Right renal pelvis (tissue), 4 donors: ENCODE results near the gene RHBDL1. TPM values are rescaled to one million over a fixed set of nuclear protein-coding genes. Genes with fewer than 3 reads are reported as not detected.

Experiments
- DNase-seq, 4 donors: peaks; one replicate each; pipeline ENCODE4 v3.0.0-alpha.2; 2013; ENCODE audit warnings: low read depth in 4 of 4, low spot score in 3 of 4, missing footprints in 1 of 4
- polyA plus RNA-seq, 4 donors: library from polyadenylated mRNA; unstranded; fragments of 120-200 nt; gene quantifications; one replicate each; pipeline ENCODE4 v1.2.1, GENCODE V29; 2013; ENCODE audit not compliant: insufficient read length in 4 of 4

RHBDL1 gene
- polyA plus RNA-seq, 4 donors: 0.91 to 2.7 (median 1.8) TPM

- no peak for DNase-seq
Observed at GRCh38 chr16:716768-717325, 41.4 kb downstream of the RHBDL1 start.

GRCh38 chr16:717450-718245, 42.2 kb downstream of the RHBDL1 start:
- no peak for DNase-seq

- no peak for DNase-seq
Observed at GRCh38 chr16:718389-718788, 42.9 kb downstream of the RHBDL1 start.

DNA sequence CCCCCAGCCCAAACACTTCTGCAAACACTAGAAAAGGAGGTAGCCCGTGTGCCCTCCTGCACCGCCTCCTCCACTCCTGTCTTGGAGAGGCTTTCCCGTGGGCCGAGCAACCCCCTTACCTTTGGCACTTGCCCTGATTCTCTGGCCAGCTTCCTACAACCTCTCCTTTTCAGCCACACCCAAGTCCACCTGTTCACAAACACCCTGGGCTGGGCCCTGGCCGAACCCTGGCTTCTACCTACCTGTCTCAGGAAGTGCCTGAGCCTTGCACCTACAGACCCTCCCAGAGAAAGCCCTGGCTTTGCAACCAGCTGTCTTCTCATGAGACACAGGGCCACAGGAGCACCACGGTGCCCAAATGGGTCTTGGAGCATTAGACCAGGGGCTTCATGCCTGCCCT, 43.5 kb downstream of the RHBDL1 start:
- no peak for DNase-seq

- no peak for DNase-seq
Observed at GRCh38 chr16:719815-720446, 44.5 kb downstream of the RHBDL1 start.

- DNase-seq: no peak
Observed at GRCh38 chr16:720447-720989, 45.0 kb downstream of the RHBDL1 start.

DNA sequence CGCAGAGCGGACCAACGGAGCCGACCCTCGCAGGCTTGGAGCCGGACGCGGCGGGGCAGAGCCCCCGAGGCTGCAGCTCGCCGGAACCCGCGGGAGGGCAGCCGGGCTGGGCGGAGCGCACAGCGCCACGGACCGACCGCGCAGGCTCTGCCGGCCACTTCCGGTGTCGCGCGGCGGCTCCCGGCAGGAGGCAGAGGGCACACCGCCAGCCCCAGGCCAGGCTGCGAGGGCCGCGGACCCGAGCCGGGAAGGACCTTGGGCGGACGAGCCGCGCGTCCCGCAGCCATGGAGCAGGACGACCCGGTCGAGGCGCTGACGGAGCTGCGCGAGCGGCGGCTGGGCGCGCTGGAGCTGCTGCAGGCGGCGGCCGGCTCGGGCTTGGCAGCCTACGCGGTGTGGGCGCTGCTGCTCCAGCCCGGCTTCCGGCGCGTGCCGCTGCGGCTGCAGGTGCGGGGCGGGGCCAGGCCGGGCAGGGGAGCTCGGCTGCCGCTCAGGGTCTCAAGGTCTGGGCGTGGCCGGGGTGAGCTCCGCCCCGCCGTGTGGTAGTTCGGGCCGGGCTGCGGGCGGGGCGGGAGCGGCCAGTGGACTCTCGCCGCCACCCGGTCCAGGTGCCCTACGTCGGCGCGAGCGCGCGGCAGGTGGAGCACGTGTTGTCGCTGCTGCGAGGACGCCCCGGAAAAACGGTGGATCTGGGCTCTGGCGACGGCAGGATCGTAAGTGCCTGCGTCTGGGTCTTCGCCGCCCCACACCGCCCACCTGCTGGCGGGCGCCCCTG, 45.7 kb downstream of the RHBDL1 start, which contains the start of gene ANTKMT:
Gene ANTKMT, plus strand, starts transcription at position 157 of the 775 bp plus-strand sequence. Its CDS starts 129 bp downstream, at position 286.
- DNase-seq: peak in 2 of 4 donors; percentile 70 to 75

- DNase-seq: no peak
Observed at GRCh38 chr16:721765-722540, 46.5 kb downstream of the RHBDL1 start.

DNA sequence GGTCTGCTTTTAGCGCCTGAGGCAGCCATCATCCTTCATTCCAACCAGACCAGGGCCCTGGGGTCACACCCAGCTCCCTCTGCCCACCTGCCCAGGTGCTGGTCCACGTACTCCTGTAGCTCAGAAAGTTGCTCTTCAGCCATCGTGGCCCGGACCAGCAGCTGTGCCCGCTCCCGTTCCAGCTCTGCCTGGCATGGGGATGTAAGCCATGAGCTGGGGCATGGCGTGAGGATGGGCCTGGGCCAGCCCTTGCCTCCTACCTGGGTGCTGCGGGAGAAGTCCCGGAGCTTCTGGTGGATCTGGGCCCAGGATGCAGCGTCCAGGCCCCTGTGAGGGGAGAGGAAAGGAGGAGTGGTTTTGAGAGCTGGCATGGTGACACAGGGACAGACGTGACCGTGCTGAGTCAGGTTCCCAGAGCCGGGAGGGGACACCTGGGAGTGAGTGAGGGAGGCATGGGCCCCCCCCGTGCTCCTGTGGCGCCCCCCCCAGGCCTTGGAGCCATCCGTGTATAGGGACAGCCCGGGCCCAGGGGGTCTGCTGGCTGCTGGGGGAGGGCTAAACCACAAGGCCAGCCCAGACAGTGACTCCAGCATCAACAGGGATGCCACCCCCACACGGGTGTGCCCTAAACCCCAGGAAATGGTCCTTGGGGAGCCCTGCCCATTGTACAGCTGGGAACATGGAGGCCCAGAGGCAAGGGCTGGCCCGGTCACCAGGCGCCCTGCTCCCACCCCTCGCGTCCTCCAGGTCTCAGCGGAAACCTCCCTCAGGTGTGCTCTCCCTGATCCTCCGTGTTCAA, 47.6 kb downstream of the RHBDL1 start:
- no peak for DNase-seq

GRCh38 chr16:723695-724094, 48.2 kb downstream of the RHBDL1 start:
- no peak for DNase-seq

DNA sequence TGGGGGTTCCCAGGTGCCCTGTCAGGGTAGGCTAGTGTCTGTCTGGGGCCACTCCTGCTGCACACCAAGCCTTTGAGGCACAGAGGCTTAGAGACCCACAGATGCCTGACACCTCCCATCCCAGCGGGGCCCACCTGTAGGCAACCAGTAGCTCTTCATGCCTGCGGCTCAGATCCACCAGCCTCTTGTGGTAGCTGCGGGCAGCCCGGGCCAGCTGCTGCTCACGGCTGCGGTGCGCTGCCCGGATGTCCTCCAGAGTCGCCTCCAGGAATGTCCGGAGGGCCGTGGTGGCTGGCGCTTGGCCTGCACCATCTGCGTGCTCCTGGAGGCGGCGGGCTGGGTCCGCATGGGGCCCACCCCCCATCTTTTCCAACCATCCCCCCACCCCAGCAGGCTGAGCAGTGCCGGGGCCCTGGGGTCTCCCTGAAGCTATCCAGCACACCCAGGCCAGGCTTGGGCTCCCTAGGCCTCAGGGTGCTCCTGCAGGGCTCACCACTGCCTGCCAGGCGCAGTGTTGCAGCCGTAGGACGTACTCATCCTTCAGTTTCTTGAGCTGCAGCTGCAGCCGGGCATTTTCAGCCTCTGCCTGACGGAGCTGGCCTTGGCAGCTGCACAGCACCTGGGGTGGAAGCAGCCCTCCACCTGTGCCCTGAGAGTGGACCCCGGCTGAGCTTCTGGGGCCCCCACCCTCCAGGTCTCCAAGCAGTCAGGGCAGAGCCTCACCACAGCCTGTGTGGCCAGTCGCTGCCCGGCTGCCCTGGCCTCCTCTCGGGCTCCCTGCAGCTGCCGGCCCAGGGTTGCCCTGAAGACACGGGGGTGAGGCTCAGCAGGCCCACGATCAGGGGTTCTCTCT, 48.9 kb downstream of the RHBDL1 start:
- no peak for DNase-seq

GRCh38 chr16:725041-725376, 49.5 kb downstream of the RHBDL1 start:
- no peak for DNase-seq

- no peak for DNase-seq
Observed at GRCh38 chr16:725463-726187, 50.2 kb downstream of the RHBDL1 start.

DNA sequence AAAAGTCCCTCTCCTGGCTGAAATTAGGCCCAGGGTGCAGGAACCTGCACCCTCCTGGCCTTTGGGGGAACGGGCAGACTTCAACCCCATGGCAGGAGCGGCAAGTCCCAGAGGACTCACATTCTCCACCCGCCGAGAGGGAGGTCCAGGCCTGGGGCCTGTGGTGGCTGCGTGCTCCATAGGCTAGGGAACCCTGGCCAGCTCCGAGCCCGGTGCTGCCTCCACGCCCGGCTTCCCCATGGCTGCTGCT, 50.6 kb downstream of the RHBDL1 start:
- no peak for DNase-seq

DNA sequence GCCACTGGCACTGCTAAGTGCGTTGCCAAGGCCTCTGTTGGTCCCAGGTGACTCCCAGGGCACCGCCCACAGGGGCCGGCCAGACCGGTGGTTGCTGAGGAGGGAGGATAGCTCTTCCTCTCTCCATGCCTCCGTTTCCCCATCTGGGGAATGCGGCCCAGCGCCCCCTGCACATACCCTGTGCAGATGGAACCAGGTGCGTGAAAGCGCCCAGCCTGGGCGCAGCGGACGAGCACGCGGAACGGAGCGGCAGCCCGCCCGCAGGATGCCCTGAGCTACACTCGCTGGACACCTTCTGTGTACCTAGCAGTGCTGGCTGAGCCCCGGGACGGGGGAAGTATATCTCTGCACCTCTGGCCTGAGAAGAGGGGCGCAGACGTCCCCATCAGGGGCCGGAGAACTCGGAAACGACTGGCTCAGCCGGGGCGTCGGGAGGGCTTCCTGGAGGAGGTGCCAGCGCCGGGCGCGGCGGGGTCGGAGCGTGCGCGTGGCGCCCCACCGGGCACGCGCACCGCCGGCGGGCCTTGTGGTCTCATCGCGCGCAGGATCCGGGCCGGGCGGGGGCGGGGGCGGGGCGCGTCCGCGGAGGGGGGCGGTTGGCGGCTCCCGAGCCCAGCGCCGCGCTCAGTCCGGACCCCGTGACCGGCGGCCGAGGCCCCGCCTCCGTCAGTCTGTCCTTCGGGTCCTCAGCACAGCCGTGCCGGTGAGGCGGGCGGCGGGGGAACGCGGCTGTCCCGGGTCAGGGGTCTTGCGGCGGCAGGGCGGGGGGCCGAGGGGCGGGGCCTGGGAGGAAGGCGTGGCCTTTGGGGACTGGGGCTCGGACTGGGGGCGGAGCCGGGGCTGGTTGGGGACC, 51.2 kb downstream of the RHBDL1 start, which contains the start of the genes CCDC78 and HAGHL:
Gene CCDC78, minus strand, starts transcription at position 6 of the 853 bp plus-strand sequence. CDS start 76 bp downstream, outside the sequence.
Gene HAGHL, plus strand, starts transcription at position 669 of the 853 bp plus-strand sequence. CDS start 404 bp downstream, outside the sequence.
- DNase-seq: no peak

DNA sequence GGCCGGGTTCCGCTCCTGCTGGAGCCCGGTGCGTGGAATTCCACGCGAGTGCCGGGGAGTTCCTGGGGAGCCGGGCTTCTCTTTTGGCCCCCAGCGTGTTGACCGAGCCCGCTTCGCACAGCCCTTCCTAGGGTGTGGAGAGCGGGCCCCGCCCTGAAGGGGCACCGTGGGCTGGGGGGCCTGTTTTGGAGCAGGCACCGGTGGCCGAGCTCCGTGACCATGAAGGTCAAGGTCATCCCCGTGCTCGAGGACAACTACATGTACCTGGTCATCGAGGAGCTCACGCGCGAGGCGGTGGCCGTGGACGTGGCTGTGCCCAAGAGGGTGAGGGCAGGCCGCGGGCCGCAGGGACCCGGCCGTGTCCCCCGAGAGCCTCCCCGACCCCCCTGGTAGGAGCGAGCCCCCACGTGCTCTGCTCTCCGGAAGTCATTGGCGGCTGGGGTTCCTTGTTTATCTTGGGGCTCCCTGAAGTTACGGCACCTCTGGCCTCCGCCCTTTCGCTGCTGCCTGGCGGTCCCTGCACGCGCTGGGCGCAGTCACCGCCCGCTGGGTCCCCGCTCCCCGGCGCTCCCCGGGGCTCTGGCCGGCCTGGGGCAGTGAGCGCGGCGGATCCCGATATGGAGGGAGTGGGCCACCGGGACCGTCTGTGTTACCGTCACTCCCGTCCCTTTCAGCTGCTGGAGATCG, 52.0 kb downstream of the RHBDL1 start:
- DNase-seq: no peak
